CD8-positive, alpha-beta memory T cell (primary cell): ENCODE measurements around the gene ZNF710. TPM values are rescaled to one million over a fixed set of nuclear protein-coding genes. Genes with fewer than 3 reads are reported as not detected.

Experiments used
- CTCF ChIA-PET: fragments of 350-600 bp; sonication (Branson Sonifier 250); formaldehyde crosslinking; loops from one replicate; lab custom pipeline; 2021; ENCODE audit warnings: antibody characterized with exemption; lab: Charles Lee
- POLR2A ChIA-PET: fragments of 350-600 bp; sonication (Branson Sonifier 250); formaldehyde crosslinking; loops from one replicate; lab custom pipeline; 2021; ENCODE audit warnings: antibody characterized with exemption; lab: Charles Lee
- DNase-seq, 5 donors: peaks; one replicate each; pipeline versions ENCODE4 v3.0.0 to v3.0.0-alpha.2; 2020 to 2022; ENCODE audit warnings: mixed read lengths in 1 of 5
- H3K27ac ChIP-seq: one replicate; pipeline ENCODE4 v1.7.0; 2013; ENCODE audit warnings: low read depth, mild to moderate bottlenecking, low read length, moderate library complexity
- H3K27me3 ChIP-seq: 2 replicates; pipeline ENCODE4 v1.7.0; 2013; ENCODE audit warnings: low read length, mild to moderate bottlenecking; ENCODE audit not compliant: insufficient read depth, poor library complexity, severe bottlenecking
- H3K36me3 ChIP-seq: 2 replicates; pipeline ENCODE4 v1.7.0; 2013; ENCODE audit warnings: mild to moderate bottlenecking, low read length, moderate library complexity; ENCODE audit not compliant: insufficient read depth
- H3K4me1 ChIP-seq: 2 replicates; pipeline ENCODE4 v1.7.0; 2013; ENCODE audit warnings: mild to moderate bottlenecking, low read length, moderate library complexity; ENCODE audit not compliant: insufficient read depth
- H3K4me3 ChIP-seq: 2 replicates; pipeline ENCODE4 v1.7.0; 2013; ENCODE audit warnings: mild to moderate bottlenecking, low read length
- H3K9me3 ChIP-seq: 2 replicates; pipeline ENCODE4 v1.7.0; 2013; ENCODE audit warnings: mild to moderate bottlenecking, low read length
- H3K27ac Mint-ChIP-seq, 8 donors: one replicate each; pipeline ENCODE4 v1.8.0; 2020 to 2021; ENCODE audit warnings: mixed read lengths in 8 of 8, mild to moderate bottlenecking in 6 of 8, inconsistent platforms in 3 of 8, moderate library complexity in 3 of 8
- H3K27me3 Mint-ChIP-seq, 2 donors: one replicate each; pipeline ENCODE4 v1.8.0; 2020 to 2021; ENCODE audit warnings: mixed read lengths in 2 of 2, mild to moderate bottlenecking in 1 of 2, moderate library complexity in 1 of 2
- H3K36me3 Mint-ChIP-seq, 3 donors: one replicate each; pipeline ENCODE4 v1.8.0; 2020 to 2021; ENCODE audit warnings: mixed read lengths in 3 of 3, inconsistent platforms in 1 of 3, mild to moderate bottlenecking in 1 of 3
- H3K4me1 Mint-ChIP-seq, 3 donors: one replicate each; pipeline ENCODE4 v1.8.0; 2020 to 2021; ENCODE audit warnings: mixed read lengths in 3 of 3, inconsistent platforms in 1 of 3, mild to moderate bottlenecking in 1 of 3
- H3K4me3 Mint-ChIP-seq, 7 donors: one replicate each; pipeline ENCODE4 v1.8.0; 2020 to 2021; ENCODE audit warnings: mixed read lengths in 7 of 7, mild to moderate bottlenecking in 6 of 7, moderate library complexity in 4 of 7, inconsistent platforms in 2 of 7
- H3K9me3 Mint-ChIP-seq, 5 donors: one replicate each; pipeline ENCODE4 v1.8.0; 2020 to 2022; ENCODE audit warnings: mixed read lengths in 5 of 5, mild to moderate bottlenecking in 3 of 5, moderate library complexity in 2 of 5, inconsistent platforms in 1 of 5
- polyA plus RNA-seq: library from polyadenylated mRNA; unstranded; fragments of 300-500 nt; fragmentation: Illumina TruSeq; gene quantifications from one replicate; pipeline ENCODE4 v1.2.3, GENCODE V29; 2021
- total RNA-seq, 2 experiments: library from RNA; stranded (reverse); gene quantifications; one replicate each; pipeline ENCODE4 v1.2.3, GENCODE V29; 2021

The ZNF710 gene
- total and polyA plus RNA-seq, 3 experiments from 2014 or later = 2.6 to 13.2 (median 13.2) TPM

DNA sequence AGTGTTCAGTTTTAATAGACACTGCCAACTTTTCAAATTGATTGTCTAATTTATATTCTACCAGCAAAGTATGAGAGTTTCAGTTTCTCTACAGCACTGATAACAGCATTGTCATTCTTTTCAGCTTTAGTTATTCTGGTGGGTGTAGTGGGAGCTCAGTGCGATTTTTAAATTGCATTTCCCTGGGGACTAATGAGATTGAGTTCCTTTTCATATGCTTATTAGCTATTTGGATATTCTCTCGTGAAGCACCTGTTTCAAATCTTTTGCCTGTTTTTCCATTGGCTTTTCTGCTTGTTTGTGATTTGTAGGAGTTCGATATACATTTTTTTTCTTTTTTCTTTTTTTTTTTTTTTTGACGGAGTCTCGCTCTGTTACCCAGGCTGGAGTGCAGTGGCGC is 120.0 kb downstream of the ZNF710 start:
- H3K4me3 ChIP-seq = no peak overlapping the region
- no peaks in the 10 kb centered on the region for H3K27me3 ChIP-seq
- H3K9me3 Mint-ChIP-seq = no peaks in the 10 kb centered on the region
- no peak overlapping the region for H3K27ac Mint-ChIP-seq
- H3K36me3 ChIP-seq = no peaks in the 10 kb centered on the region
- peaks cover 0 to 2% of the 10 kb centered on the region in 2 donors for H3K27me3 Mint-ChIP-seq
- H3K4me1 ChIP-seq = no peaks in the 10 kb centered on the region
- ChIA-PET CTCF (interaction anchor here (0.5 to 0.7 kb wide), 2 partner anchors 34 to 47 kb away, joined by 3 read pairs; no protein-coding TSS in a partner anchor), POLR2A (no interaction called here)
- no peaks in the 10 kb centered on the region for H3K9me3 ChIP-seq
- no peak overlapping the region for H3K27ac ChIP-seq
- peaks cover 0 to 4% (median 0%) of the 10 kb centered on the region in 3 donors for H3K36me3 Mint-ChIP-seq
- DNase-seq = no peak
- H3K4me1 Mint-ChIP-seq = no peaks in the 10 kb centered on the region
- no peak overlapping the region for H3K4me3 Mint-ChIP-seq

DNA sequence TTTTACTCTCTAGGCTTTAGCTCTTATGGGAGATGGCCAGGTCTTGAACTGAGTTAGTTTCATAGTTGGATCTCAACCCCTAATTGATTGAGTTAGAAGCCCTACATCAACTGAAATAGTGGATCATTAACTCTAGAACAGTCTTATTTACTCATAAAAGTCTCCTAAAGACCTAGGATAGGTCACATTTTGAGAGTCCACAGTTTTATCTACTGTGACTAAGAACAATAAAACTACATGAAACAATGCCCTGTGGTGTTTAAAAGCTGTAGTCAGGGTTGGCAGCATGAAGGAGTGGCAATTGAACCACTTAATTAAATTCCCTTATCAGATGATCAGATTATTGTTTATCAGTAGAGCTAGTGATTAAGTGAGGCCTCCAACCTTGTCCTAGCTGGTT is 123.4 kb downstream of the ZNF710 start:
- peaks cover 5 to 12% of the 10 kb centered on the region in 2 donors for H3K27me3 Mint-ChIP-seq

DNA sequence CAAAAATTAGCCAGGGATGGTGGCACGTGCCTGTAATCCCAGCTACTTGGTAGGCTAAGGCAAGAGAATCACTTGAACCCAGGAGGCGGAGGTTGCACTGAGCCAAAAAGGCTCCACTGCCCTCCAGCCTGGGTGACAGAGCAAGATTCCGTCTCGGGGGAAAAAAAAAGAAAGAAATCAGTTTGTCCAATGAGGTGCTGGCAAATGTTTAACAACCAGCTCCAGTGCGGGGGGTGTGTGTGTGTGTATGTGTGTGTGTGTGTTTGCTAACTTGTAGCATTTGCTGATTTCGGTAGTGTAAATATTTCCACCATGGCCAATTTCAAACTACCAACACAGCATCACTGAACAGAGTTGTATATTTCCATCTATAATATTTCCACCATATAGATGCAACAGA is 124.9 kb downstream of the ZNF710 start:
- no peaks in the 10 kb centered on the region for H3K27me3 ChIP-seq
- POLR2A ChIA-PET = interaction anchor here (0.6 kb wide), 1 partner anchor 46 kb away, joined by 18 read pairs; no protein-coding TSS in a partner anchor
- no peak for DNase-seq
- CTCF ChIA-PET = interaction anchor here (1.4 kb wide), 1 partner anchor 18 kb away, joined by 4 read pairs; no protein-coding TSS in a partner anchor
- no peaks in the 10 kb centered on the region for H3K4me1 ChIP-seq
- Mint-ChIP-seq H3K4me3 (no peak overlapping the region), H3K36me3 (no peaks in the 10 kb centered on the region), H3K9me3 (no peaks in the 10 kb centered on the region), H3K27ac (no peak overlapping the region), H3K4me1 (no peaks in the 10 kb centered on the region), H3K27me3 (peaks cover 4 to 12% of the 10 kb centered on the region in 2 donors)
- no peak overlapping the region for H3K27ac ChIP-seq
- no peaks in the 10 kb centered on the region for H3K36me3 ChIP-seq
- H3K9me3 ChIP-seq = no peaks in the 10 kb centered on the region
- H3K4me3 ChIP-seq = no peak overlapping the region

More for the DNA sequence above, 123.4 kb downstream of the ZNF710 start:
- H3K36me3 ChIP-seq = no peaks in the 10 kb centered on the region
- no peak overlapping the region for H3K4me3 ChIP-seq
- DNase-seq = no peak
- H3K36me3 Mint-ChIP-seq = no peaks in the 10 kb centered on the region
- ChIA-PET POLR2A (no interaction called here), CTCF (no interaction called here)
- H3K27me3 ChIP-seq = no peaks in the 10 kb centered on the region
- no peaks in the 10 kb centered on the region for H3K4me1 ChIP-seq
- no peaks in the 10 kb centered on the region for H3K9me3 Mint-ChIP-seq
- no peak overlapping the region for H3K27ac ChIP-seq
- H3K4me3 Mint-ChIP-seq = no peak overlapping the region
- H3K27ac Mint-ChIP-seq = no peak overlapping the region
- no peaks in the 10 kb centered on the region for H3K9me3 ChIP-seq
- H3K4me1 Mint-ChIP-seq = no peaks in the 10 kb centered on the region

DNA sequence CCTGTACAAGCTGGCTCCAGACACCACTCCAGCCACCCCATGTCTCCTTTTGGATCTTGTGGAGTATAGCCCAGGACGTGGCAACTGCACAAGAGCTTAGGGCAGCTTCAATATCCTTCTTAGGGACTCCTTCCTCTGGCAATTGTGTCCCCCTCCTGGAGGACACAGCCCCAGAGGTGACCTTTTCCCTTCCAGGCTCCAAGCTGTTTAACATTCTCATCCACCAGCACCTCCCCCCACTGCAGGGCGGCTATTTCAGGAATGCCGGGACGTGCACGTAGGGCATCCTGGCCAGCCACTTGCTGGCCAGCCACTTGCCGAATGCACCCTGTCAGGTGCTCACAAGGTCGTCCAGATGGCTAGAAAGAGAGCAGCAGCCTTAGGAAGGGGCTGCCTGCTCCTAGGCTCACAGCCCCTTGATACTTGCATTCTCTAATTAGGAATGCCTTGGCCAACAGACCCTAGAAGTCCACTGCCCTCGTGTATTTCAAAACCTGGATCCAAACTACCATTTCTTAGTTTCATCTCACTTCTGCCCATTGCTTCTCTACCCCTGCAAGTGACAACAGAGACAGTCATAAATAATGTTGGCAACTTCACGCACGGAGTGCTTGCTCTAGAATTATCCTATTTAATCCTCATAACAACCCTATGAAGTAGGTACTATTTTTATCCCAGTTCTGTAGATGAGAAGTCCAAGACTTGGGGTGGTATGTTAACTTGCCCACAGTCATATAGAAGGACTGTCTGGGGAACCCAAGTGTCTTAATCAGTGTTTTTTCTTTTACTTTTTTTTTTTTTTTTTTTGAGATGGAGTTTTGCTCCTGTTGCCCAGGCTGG is 125.7 kb downstream of the ZNF710 start:
- Histone ChIP-seq H3K27me3 (no peaks in the 10 kb centered on the region), H3K9me3 (no peaks in the 10 kb centered on the region), H3K4me1 (no peaks in the 10 kb centered on the region), H3K4me3 (no peak overlapping the region), H3K36me3 (no peaks in the 10 kb centered on the region), H3K27ac (no peak overlapping the region)
- Mint-ChIP-seq H3K4me3 (no peak overlapping the region), H3K27me3 (peaks cover 4 to 12% of the 10 kb centered on the region in 2 donors), H3K27ac (no peak overlapping the region), H3K9me3 (no peaks in the 10 kb centered on the region), H3K4me1 (no peaks in the 10 kb centered on the region), H3K36me3 (no peaks in the 10 kb centered on the region)
- POLR2A ChIA-PET = interaction anchor here (0.6 kb wide), 1 partner anchor 45 kb away, joined by 18 read pairs; no protein-coding TSS in a partner anchor
- DNase-seq = no peak
- CTCF ChIA-PET = interaction anchor here (1.4 kb wide), 1 partner anchor 17 kb away, joined by 4 read pairs; no protein-coding TSS in a partner anchor

DNA sequence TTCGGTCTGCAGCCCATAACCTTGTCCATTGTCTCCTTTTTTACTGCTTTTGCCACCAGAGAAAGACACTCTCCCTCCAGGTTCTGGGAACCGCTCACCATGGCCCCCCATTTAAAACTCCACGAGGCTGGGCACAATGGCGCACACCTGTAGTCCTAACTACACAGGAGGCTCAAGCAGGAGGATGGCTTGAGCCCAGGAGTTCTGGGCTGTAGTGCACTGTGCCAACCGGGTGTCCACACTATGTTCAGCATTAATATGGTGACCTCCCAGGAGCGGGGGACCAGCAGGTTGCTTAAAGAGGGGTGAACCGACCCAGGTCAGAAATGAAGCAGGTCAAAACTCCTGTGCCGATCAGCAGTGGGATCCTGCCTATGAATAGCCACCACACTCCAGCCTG is 129.2 kb downstream of the ZNF710 start:
- Mint-ChIP-seq H3K4me1 (no peaks in the 10 kb centered on the region), H3K4me3 (no peak overlapping the region), H3K27ac (no peak overlapping the region), H3K27me3 (peaks cover 4 to 12% of the 10 kb centered on the region in 2 donors), H3K36me3 (peaks cover 0 to 4% (median 0%) of the 10 kb centered on the region in 3 donors), H3K9me3 (no peaks in the 10 kb centered on the region)
- Histone ChIP-seq H3K27ac (no peak overlapping the region), H3K9me3 (no peaks in the 10 kb centered on the region), H3K27me3 (no peaks in the 10 kb centered on the region), H3K36me3 (no peaks in the 10 kb centered on the region), H3K4me3 (no peak overlapping the region), H3K4me1 (no peaks in the 10 kb centered on the region)
- POLR2A ChIA-PET = no interaction called here
- DNase-seq = no peak
- CTCF ChIA-PET = no interaction called here

Other genes starting within 250 kb of the ZNF710 start
- not detected for gene MESP2, start 225.0 kb upstream of the ZNF710 start, total RNA-seq
- gene MESP2, start 225.0 kb upstream of the ZNF710 start, polyA plus RNA-seq = not detected
- under 1 TPM; 0.85 to 1.00 TPM for gene ANPEP, start 186.5 kb upstream of the ZNF710 start, total RNA-seq
- gene ANPEP, start 186.5 kb upstream of the ZNF710 start, polyA plus RNA-seq = not detected
- gene AP3S2, start 107.3 kb upstream of the ZNF710 start, total RNA-seq = 10 to 100 TPM; 23.5 to 24.5 TPM
- 35.8 TPM for gene AP3S2, start 107.3 kb upstream of the ZNF710 start, polyA plus RNA-seq
- under 1 TPM; 0.02 TPM for gene ARPIN, start 88.4 kb upstream of the ZNF710 start, total RNA-seq
- not detected for gene ARPIN, start 88.4 kb upstream of the ZNF710 start, polyA plus RNA-seq
- 10 to 100 TPM; 72.8 to 73.8 TPM for gene IDH2, start 101.1 kb downstream of the ZNF710 start, total RNA-seq
- gene IDH2, start 101.1 kb downstream of the ZNF710 start, polyA plus RNA-seq = 148 TPM
- 1 to 10 TPM; 6.9 to 8.8 TPM for gene SEMA4B, start 200.0 kb downstream of the ZNF710 start, total RNA-seq
- 10.1 TPM for gene SEMA4B, start 200.0 kb downstream of the ZNF710 start, polyA plus RNA-seq
- 100 to 1,000 TPM; 162 to 166 TPM for gene CIB1, start 232.6 kb downstream of the ZNF710 start, total RNA-seq
- 251 TPM for gene CIB1, start 232.6 kb downstream of the ZNF710 start, polyA plus RNA-seq
- 10 to 100 TPM; 10.3 to 11.6 TPM for gene GDPGP1, start 232.9 kb downstream of the ZNF710 start, total RNA-seq
- 0.85 TPM for gene GDPGP1, start 232.9 kb downstream of the ZNF710 start, polyA plus RNA-seq
- gene TTLL13, start 248.2 kb downstream of the ZNF710 start, total RNA-seq = under 1 TPM in 1 of 2 experiments, not detected in 1; 0.80 TPM
- 0.17 TPM for gene TTLL13, start 248.2 kb downstream of the ZNF710 start, polyA plus RNA-seq